MM.1S (cell line): ENCODE results near the gene STXBP6.

Experiments used
- DNase-seq: peaks from one replicate; pipeline ENCODE4 v3.0.0-alpha.2; 2015
- H2AFZ ChIP-seq: fragments of 300-600 bp; sonication (generic); 2 replicates; pipeline ENCODE4 v1.6.0; 2016; ENCODE audit warnings: antibody characterized with exemption, low read length
- H3F3A ChIP-seq: fragments of 300-600 bp; sonication (generic); 2 replicates; pipeline ENCODE4 v1.6.1; 2016; ENCODE audit warnings: mild to moderate bottlenecking, antibody characterized with exemption, low read length, moderate library complexity, mixed read lengths; ENCODE audit not compliant: insufficient read depth
- H3K27ac ChIP-seq: fragments of 300-600 bp; sonication (generic); 2 replicates; pipeline ENCODE4 v1.5.1; 2016; ENCODE audit warnings: mild to moderate bottlenecking, low read length
- H3K27me3 ChIP-seq: fragments of 300-600 bp; sonication (generic); replicated peaks from 2 replicates; pipeline ENCODE4 v1.6.0; 2016; ENCODE audit warnings: low read length; ENCODE audit not compliant: insufficient read depth
- H3K36me3 ChIP-seq: fragments of 300-600 bp; sonication (generic); replicated peaks from 2 replicates; pipeline ENCODE4 v1.6.1; 2016; ENCODE audit warnings: mild to moderate bottlenecking, low read length, mixed read lengths; ENCODE audit not compliant: insufficient read depth
- H3K4me1 ChIP-seq: fragments of 300-600 bp; sonication (generic); 2 replicates; pipeline ENCODE4 v1.6.1; 2016; ENCODE audit warnings: low read length, mixed read lengths
- H3K4me2 ChIP-seq: fragments of 300-600 bp; sonication (generic); 2 replicates; pipeline ENCODE4 v1.6.0; 2016; ENCODE audit warnings: low read depth, low read length
- H3K4me3 ChIP-seq: fragments of 300-600 bp; sonication (generic); 2 replicates; pipeline ENCODE4 v1.5.1; 2016; ENCODE audit warnings: low read length, mixed read lengths
- H3K79me2 ChIP-seq: fragments of 300-600 bp; sonication (generic); 2 replicates; pipeline ENCODE4 v1.6.1; 2016; ENCODE audit warnings: mixed run types, low read length, mixed read lengths
- H3K9ac ChIP-seq: fragments of 300-600 bp; sonication (generic); 2 replicates; pipeline ENCODE4 v1.6.1; 2016; ENCODE audit warnings: low read length, mixed read lengths
- H3K9me2 ChIP-seq: fragments of 300-600 bp; sonication (generic); replicated peaks from 2 replicates; pipeline ENCODE4 v1.6.1; 2016; ENCODE audit warnings: mild to moderate bottlenecking, low read length, mixed read lengths; ENCODE audit not compliant: insufficient read depth
- H3K9me3 ChIP-seq: fragments of 300-600 bp; sonication (generic); replicated peaks from 2 replicates; pipeline ENCODE4 v1.6.1; 2016; ENCODE audit warnings: mild to moderate bottlenecking, low read length, mixed read lengths; ENCODE audit not compliant: insufficient read depth
- H4K20me1 ChIP-seq: fragments of 300-600 bp; sonication (generic); 2 replicates; pipeline ENCODE4 v1.6.1; 2016; ENCODE audit warnings: mild to moderate bottlenecking, low read length, moderate library complexity, mixed read lengths; ENCODE audit not compliant: insufficient read depth
- EZH2 ChIP-seq: fragments of 300-600 bp; sonication (generic); optimal IDR thresholded peaks from 2 replicates; pipeline ENCODE3; 2017; ENCODE audit warnings: low read depth, mild to moderate bottlenecking, antibody characterized with exemption, low read length, mixed read lengths
- EZH2phosphoT487 ChIP-seq: fragments of 300-600 bp; sonication (generic); IDR thresholded peaks from 2 replicates; pipeline ENCODE4 v1.6.1; 2018; ENCODE audit warnings: antibody characterized with exemption, low read length
- TF ChIP-seq, protein P1 (sequence below): fragments of 300-600 bp; sonication (generic); IDR thresholded peaks from 2 replicates; pipeline ENCODE4 v1.5.1; 2016; ENCODE audit warnings: antibody characterized with exemption, low read length, mixed read lengths

Gene STXBP6

DNA sequence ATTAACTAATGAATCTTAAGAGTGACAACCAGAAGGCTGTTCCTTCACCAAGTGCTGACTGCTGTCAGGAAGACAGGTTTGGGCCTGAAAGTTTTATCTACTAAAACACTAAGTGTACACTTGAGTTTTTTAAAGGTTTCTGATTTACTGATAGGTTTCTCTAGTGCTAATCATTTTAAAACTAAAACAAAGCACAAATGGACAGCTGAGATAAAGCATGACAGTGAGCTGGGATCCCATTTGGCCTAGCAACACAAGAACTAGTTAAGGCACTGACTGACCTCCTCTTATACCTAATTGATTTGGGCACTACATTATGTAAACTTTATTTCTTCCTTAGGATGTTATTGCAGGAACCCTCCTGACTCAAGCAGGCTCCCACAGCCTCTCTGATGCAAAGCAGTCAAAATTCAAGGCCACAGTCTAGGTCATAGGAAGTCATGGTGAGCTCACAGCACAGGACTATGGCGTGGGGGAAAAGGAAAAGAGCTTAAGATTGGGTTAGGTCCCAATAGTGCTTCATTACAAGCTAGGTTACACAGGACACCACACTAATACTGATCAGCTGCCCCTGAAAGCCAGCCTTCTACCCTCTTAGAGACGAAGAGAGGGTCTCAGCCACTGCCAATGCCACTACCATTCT is 3.5 kb downstream of the STXBP6 start:
- H3K9me3 ChIP-seq: no peaks in the 10 kb centered on the region
- DNase-seq: no peak
- TF ChIP-seq EZH2phosphoT487 (no peak), EZH2 (no peak)
- TF ChIP-seq, protein P1, sequence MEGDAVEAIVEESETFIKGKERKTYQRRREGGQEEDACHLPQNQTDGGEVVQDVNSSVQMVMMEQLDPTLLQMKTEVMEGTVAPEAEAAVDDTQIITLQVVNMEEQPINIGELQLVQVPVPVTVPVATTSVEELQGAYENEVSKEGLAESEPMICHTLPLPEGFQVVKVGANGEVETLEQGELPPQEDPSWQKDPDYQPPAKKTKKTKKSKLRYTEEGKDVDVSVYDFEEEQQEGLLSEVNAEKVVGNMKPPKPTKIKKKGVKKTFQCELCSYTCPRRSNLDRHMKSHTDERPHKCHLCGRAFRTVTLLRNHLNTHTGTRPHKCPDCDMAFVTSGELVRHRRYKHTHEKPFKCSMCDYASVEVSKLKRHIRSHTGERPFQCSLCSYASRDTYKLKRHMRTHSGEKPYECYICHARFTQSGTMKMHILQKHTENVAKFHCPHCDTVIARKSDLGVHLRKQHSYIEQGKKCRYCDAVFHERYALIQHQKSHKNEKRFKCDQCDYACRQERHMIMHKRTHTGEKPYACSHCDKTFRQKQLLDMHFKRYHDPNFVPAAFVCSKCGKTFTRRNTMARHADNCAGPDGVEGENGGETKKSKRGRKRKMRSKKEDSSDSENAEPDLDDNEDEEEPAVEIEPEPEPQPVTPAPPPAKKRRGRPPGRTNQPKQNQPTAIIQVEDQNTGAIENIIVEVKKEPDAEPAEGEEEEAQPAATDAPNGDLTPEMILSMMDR: no peak
- H3K4me3 ChIP-seq: no peak overlapping the region
- H3K27me3 ChIP-seq: no peaks in the 10 kb centered on the region
- no peak overlapping the region for H2AFZ ChIP-seq
- no peak overlapping the region for H3K27ac ChIP-seq
- no peaks in the 10 kb centered on the region for H3K9me2 ChIP-seq
- H4K20me1 ChIP-seq: no peaks in the 10 kb centered on the region
- H3K36me3 ChIP-seq: no peaks in the 10 kb centered on the region
- no peaks in the 10 kb centered on the region for H3K4me1 ChIP-seq
- no peak overlapping the region for H3K9ac ChIP-seq
- H3F3A ChIP-seq: no peaks in the 10 kb centered on the region
- H3K79me2 ChIP-seq: no peaks in the 10 kb centered on the region
- no peak overlapping the region for H3K4me2 ChIP-seq

DNA sequence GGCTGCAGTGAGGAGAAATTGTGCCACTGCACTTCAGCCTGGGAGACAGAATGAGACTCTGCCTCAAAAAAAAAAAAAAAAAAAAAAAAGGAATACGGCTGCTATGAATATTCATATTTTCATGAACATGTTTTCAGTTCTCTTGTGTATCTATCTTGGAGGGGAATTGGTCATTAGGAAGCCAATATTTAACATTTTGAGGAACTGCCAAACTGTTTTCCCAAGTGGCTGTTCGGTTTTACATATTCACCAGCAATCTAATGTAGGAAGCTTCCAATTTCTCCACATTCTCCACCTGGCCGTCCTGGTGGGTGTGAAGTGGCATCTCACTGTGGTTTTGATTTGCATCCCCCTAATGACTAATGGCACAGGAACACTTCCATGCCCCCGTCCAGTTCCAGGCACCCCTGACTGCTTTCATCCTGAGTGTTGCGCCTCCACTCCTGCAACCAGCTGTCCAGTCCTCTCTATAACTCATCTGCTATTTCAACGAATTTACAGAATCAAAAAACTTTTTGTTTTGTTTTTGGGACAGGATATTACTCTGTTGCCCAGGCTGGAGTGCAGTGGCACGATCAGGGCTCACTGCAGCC is 5.7 kb downstream of the STXBP6 start:
- no peaks in the 10 kb centered on the region for H3K79me2 ChIP-seq
- DNase-seq: no peak
- no peak overlapping the region for H3K4me2 ChIP-seq

DNA sequence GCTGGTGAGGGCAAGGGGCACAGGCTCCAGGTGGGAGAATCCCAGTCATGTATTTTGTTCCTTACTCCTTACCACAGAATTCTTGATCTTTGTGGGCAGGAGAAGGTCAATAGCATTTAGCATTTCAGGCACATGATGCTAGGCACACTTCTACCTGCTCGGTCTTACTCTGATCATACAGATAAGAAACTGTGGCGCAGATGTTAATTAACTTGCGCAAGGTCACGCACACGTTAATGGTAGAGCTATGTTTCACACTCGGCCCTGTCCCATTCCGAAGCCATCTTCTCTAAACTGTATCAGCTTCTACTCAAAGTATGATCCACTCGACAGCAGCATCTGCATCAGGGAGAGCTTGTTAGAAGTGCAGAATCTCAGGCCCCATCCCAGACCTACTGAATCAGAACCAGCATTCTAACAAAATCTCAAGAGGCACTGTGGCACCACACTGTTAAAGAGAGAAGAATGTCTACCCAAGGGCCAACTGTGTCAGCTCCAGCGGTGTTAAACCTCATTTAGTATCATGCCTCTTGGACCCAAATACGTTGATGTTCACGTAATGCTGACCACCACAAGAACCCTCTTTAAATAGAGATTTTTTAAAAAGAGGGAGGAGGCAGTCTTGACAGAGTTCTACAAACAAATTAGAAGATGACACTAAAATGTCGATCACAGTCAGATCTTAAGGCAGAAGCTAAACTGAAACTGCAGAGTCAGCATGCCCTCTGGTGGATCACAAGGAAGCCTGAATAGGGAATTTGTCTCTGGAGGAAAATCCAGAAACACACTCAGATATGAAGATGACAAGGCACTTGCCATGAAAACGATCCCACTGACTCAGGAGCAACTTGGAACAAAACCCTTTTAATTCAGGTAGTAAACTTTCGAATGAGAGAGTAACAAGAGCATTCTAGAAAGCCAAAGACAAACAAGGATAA is 7.3 kb downstream of the STXBP6 start:
- no peak overlapping the region for H3K4me2 ChIP-seq
- no peaks in the 10 kb centered on the region for H3K36me3 ChIP-seq
- no peak overlapping the region for H3K27ac ChIP-seq
- TF ChIP-seq, protein P1: no peak
- no peak for TF ChIP-seq EZH2
- TF ChIP-seq EZH2phosphoT487: no peak
- H3K79me2 ChIP-seq: no peaks in the 10 kb centered on the region
- H3K9me2 ChIP-seq: no peaks in the 10 kb centered on the region
- no peaks in the 10 kb centered on the region for H4K20me1 ChIP-seq
- H3K27me3 ChIP-seq: no peaks in the 10 kb centered on the region
- H3K4me1 ChIP-seq: no peaks in the 10 kb centered on the region
- no peaks in the 10 kb centered on the region for H3K9me3 ChIP-seq
- no peak for DNase-seq
- H2AFZ ChIP-seq: no peak overlapping the region
- no peaks in the 10 kb centered on the region for H3F3A ChIP-seq
- H3K4me3 ChIP-seq: no peak overlapping the region
- H3K9ac ChIP-seq: no peak overlapping the region

More for the DNA sequence above, 5.7 kb downstream of the STXBP6 start:
- Histone ChIP-seq H3K36me3 (no peaks in the 10 kb centered on the region), H3K9ac (no peak overlapping the region), H3K4me3 (no peak overlapping the region), H3K27ac (no peak overlapping the region), H3K9me2 (no peaks in the 10 kb centered on the region), H3K27me3 (no peaks in the 10 kb centered on the region), H3F3A (no peaks in the 10 kb centered on the region), H2AFZ (no peak overlapping the region), H4K20me1 (no peaks in the 10 kb centered on the region), H3K9me3 (no peaks in the 10 kb centered on the region), H3K4me1 (no peaks in the 10 kb centered on the region)
- TF ChIP-seq EZH2phosphoT487: no peak
- TF ChIP-seq, protein P1: no peak
- no peak for TF ChIP-seq EZH2
